HG02970 (cell line): ENCODE data around the gene POLR3H.
"Not testable (repeated sequence)": the region's sequence is repeated elsewhere in the genome, so short reads cannot be mapped to it uniquely, and the experiment has no call there.

ENCODE experiments used
- ATAC-seq: cut with Tn5 transposase; IDR thresholded peaks from one replicate; pipeline ENCODE4 v1.9.1; 2021; ENCODE audit warnings: mild to moderate bottlenecking, moderate library complexity, moderate number of reproducible peaks; ENCODE audit not compliant: unreplicated experiment, low FRiP score

Gene POLR3H

GRCh38 chr22:41543854-41544670 lies at the start of gene POLR3H:
Gene POLR3H, minus strand, starts transcription at chr22:41544470. Its CDS starts 369 bp downstream, at chr22:41544101.
- ATAC-seq = peak; percentile 84

GRCh38 chr22:41593336-41593960 lies 49.2 kb upstream of the POLR3H start:
- ATAC-seq = not testable (repeated sequence)

GRCh38 chr22:41589391-41590241 lies 45.3 kb upstream of the POLR3H start, which contains the start of gene PMM1:
Gene PMM1, minus strand, starts transcription at chr22:41589840. Its CDS starts 35 bp downstream, at chr22:41589805.
- ATAC-seq = peak; percentile 83

- ATAC-seq = no peak
Measured at GRCh38 chr22:41587347-41587723, 43.1 kb upstream of the POLR3H start.

GRCh38 chr22:41585898-41586297 lies 41.6 kb upstream of the POLR3H start:
- no peak for ATAC-seq

- ATAC-seq = no peak
Measured at GRCh38 chr22:41584881-41585280, 40.6 kb upstream of the POLR3H start.

- no peak for ATAC-seq
Measured at GRCh38 chr22:41582694-41583093, 38.4 kb upstream of the POLR3H start.

GRCh38 chr22:41579997-41580355 lies 35.7 kb upstream of the POLR3H start:
- ATAC-seq = no peak

- no peak for ATAC-seq
Measured at GRCh38 chr22:41579297-41579996, 35.2 kb upstream of the POLR3H start.

- no peak for ATAC-seq
Measured at GRCh38 chr22:41578818-41579217, 34.5 kb upstream of the POLR3H start.

GRCh38 chr22:41578114-41578513 lies 33.8 kb upstream of the POLR3H start:
- ATAC-seq = no peak

GRCh38 chr22:41576877-41577276 lies 32.6 kb upstream of the POLR3H start:
- ATAC-seq = no peak

GRCh38 chr22:41575533-41575932 lies 31.3 kb upstream of the POLR3H start:
- no peak for ATAC-seq

- no peak for ATAC-seq
Measured at GRCh38 chr22:41574847-41575381, 30.6 kb upstream of the POLR3H start.

- no peak for ATAC-seq
Measured at GRCh38 chr22:41573677-41574076, 29.4 kb upstream of the POLR3H start.

- not testable (repeated sequence) for ATAC-seq
Measured at GRCh38 chr22:41572305-41572704, 28.0 kb upstream of the POLR3H start.

GRCh38 chr22:41571786-41572185 lies 27.5 kb upstream of the POLR3H start:
- ATAC-seq = no peak

GRCh38 chr22:41570221-41570620 lies 26.0 kb upstream of the POLR3H start:
- ATAC-seq = no peak

GRCh38 chr22:41568811-41569210 lies 24.5 kb upstream of the POLR3H start:
- ATAC-seq = no peak

- no peak for ATAC-seq
Measured at GRCh38 chr22:41567512-41567768, 23.2 kb upstream of the POLR3H start.
